A673 (cell line): Measurements from ENCODE around the gene NMNAT1.

Experiments used
- CTCF ChIP-seq: fragments of 300-800, 200-600 bp; sonication (generic); conservative IDR thresholded peaks from 2 replicates; pipeline ENCODE4 v1.5.1; 2017; ENCODE audit warnings: low read depth, mild to moderate bottlenecking, antibody characterized with exemption, low read length, moderate library complexity, mixed read lengths
- EZH2 ChIP-seq: fragments of 200-600 bp; sonication (generic); IDR thresholded peaks from 2 replicates; pipeline ENCODE4 v1.6.1; 2017; ENCODE audit warnings: borderline replicate concordance, low read depth, mild to moderate bottlenecking, mixed read lengths, antibody characterized with exemption, low read length; ENCODE audit not compliant: poor library complexity, severe bottlenecking

DNA sequence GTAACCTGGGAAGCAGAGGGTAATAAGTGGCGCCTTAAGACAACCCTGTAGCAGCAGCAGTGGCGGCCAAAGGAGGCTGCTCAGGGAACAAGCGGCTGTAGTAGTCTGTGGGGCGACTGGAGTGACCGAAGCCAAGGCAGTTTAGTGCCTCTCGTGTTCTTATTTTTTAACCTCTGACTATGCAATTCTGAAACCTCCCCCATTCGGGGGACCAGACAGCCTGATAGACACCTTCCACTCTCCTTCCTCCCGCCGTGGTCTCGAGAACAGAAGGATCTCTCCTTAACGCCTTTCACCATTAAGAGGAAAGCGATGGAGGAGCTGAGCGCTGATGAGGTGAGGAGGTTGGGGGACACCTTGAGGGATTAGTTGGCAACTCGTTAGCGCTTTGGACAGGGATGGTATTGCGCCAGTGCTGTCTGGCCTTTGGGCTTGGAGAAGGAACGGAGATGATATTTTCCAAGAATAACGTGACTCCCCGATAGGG is 90.1 kb downstream of the NMNAT1 start:
- no peak for TF ChIP-seq EZH2
- TF ChIP-seq CTCF: no peak
